Cerebellar nuclear complex (tissue), 1 donor: ENCODE data around the gene PLXNA2.

ENCODE experiments used
- DNase-seq, 2 experiments: peaks; one replicate each; lab custom pipeline; 2025; lab: John Stamatoyannopoulos, UW

The PLXNA2 gene

GRCh38 chr1:207993477-207994445 lies 250.4 kb downstream of the PLXNA2 start:
- DNase-seq: no peak

- DNase-seq: no peak
Observed at GRCh38 chr1:207992677-207993236, 251.4 kb downstream of the PLXNA2 start.

- DNase-seq: no peak
Observed at GRCh38 chr1:207991583-207992026, 252.6 kb downstream of the PLXNA2 start.

- DNase-seq: no peak
Observed at GRCh38 chr1:207990876-207991582, 253.2 kb downstream of the PLXNA2 start.

- no peak for DNase-seq
Observed at GRCh38 chr1:207990455-207990854, 253.7 kb downstream of the PLXNA2 start.

- DNase-seq: no peak
Observed at GRCh38 chr1:207988326-207989165, 255.6 kb downstream of the PLXNA2 start.

- DNase-seq: no peak
Observed at GRCh38 chr1:207987164-207987563, 257.0 kb downstream of the PLXNA2 start.

- DNase-seq: no peak
Observed at GRCh38 chr1:207985996-207986395, 258.2 kb downstream of the PLXNA2 start.

GRCh38 chr1:207984831-207985572 lies 259.2 kb downstream of the PLXNA2 start:
- DNase-seq: no peak

- DNase-seq: no peak
Observed at GRCh38 chr1:207983044-207983635, 261.0 kb downstream of the PLXNA2 start.

GRCh38 chr1:207981976-207982375 lies 262.2 kb downstream of the PLXNA2 start:
- no peak for DNase-seq

- peak in 1 of 2 experiments; percentile 13 for DNase-seq
Observed at GRCh38 chr1:207978441-207978840, 265.7 kb downstream of the PLXNA2 start.

GRCh38 chr1:207977876-207978275 lies 266.3 kb downstream of the PLXNA2 start:
- DNase-seq: no peak

GRCh38 chr1:207973898-207974568 lies 270.2 kb downstream of the PLXNA2 start:
- DNase-seq: no peak

GRCh38 chr1:207972337-207972736 lies 271.8 kb downstream of the PLXNA2 start:
- DNase-seq: no peak
